Loucy (cell line): ENCODE measurements around the gene GPR137.

Experiments
- H2AFZ ChIP-seq: fragments of 200-600 bp; sonication (generic); 2 replicates; pipeline ENCODE4 v1.6.0; 2016; ENCODE audit warnings: antibody characterized with exemption, mild to moderate bottlenecking, low read length, moderate library complexity
- H3F3A ChIP-seq: fragments of 200-600 bp; 2 replicates; pipeline ENCODE4 v1.6.0; 2016; ENCODE audit warnings: antibody characterized with exemption, low read depth, mild to moderate bottlenecking
- H3K27me3 ChIP-seq: fragments of 200-600 bp; sonication (generic); 2 replicates; pipeline ENCODE4 v1.6.1; 2014; ENCODE audit warnings: low read length, mild to moderate bottlenecking; ENCODE audit not compliant: insufficient read depth, poor library complexity, severe bottlenecking
- H3K36me3 ChIP-seq: fragments of 200-600 bp; sonication (generic); 2 replicates; pipeline ENCODE4 v1.6.1; 2016; ENCODE audit warnings: low read length; ENCODE audit not compliant: insufficient read depth
- H3K4me1 ChIP-seq: fragments of 200-600 bp; sonication (generic); 2 replicates; pipeline ENCODE4 v1.5.1; 2014; ENCODE audit warnings: low read length, mild to moderate bottlenecking; ENCODE audit not compliant: insufficient read depth, poor library complexity, severe bottlenecking
- H3K4me2 ChIP-seq: fragments of 200-600 bp; sonication (generic); 2 replicates; pipeline ENCODE4 v1.6.0; 2014; ENCODE audit warnings: antibody characterized with exemption, low read length, low read depth, mild to moderate bottlenecking; ENCODE audit not compliant: poor library complexity, severe bottlenecking
- H3K4me3 ChIP-seq: fragments of 200-600 bp; sonication (generic); 2 replicates; pipeline ENCODE4 v1.5.1; 2014; ENCODE audit warnings: low read length, mild to moderate bottlenecking, mixed read lengths; ENCODE audit not compliant: poor library complexity, severe bottlenecking
- H3K79me2 ChIP-seq: fragments of 200-600 bp; sonication (generic); 2 replicates; pipeline ENCODE4 v1.6.1; 2014; ENCODE audit warnings: low read length; ENCODE audit not compliant: insufficient read depth
- H3K9ac ChIP-seq: fragments of 200-600 bp; sonication (generic); 2 replicates; pipeline ENCODE4 v1.6.0; 2014; ENCODE audit warnings: mild to moderate bottlenecking, low read depth, low read length, moderate library complexity; ENCODE audit not compliant: poor library complexity, severe bottlenecking
- H3K9me2 ChIP-seq: fragments of 200-600 bp; sonication (generic); replicated peaks from 2 replicates; pipeline ENCODE4 v1.6.1; 2016; ENCODE audit warnings: low read depth, low read length, mixed read lengths
- H3K9me3 ChIP-seq: fragments of 200-600 bp; sonication (generic); 2 replicates; pipeline ENCODE4 v1.6.1; 2014; ENCODE audit warnings: mild to moderate bottlenecking, antibody characterized with exemption, low read length, low read depth; ENCODE audit not compliant: insufficient read depth
- H4K20me1 ChIP-seq: fragments of 200-600 bp; sonication (generic); 2 replicates; pipeline ENCODE4 v1.6.0; 2014; ENCODE audit warnings: antibody characterized with exemption, low read length, mild to moderate bottlenecking; ENCODE audit not compliant: insufficient read depth, poor library complexity, severe bottlenecking
- EZH2phosphoT487 ChIP-seq: fragments of 200-600 bp; IDR thresholded peaks from 2 replicates; pipeline ENCODE4 v1.6.1; 2018; ENCODE audit warnings: antibody characterized with exemption, mild to moderate bottlenecking, moderate library complexity, borderline replicate concordance
- TF ChIP-seq, protein P1 (sequence below): fragments of 200-600 bp; sonication (generic); conservative IDR thresholded peaks from 2 replicates; pipeline ENCODE4 v1.5.1; 2014; ENCODE audit warnings: mild to moderate bottlenecking, antibody characterized with exemption, low read length

The GPR137 gene

DNA sequence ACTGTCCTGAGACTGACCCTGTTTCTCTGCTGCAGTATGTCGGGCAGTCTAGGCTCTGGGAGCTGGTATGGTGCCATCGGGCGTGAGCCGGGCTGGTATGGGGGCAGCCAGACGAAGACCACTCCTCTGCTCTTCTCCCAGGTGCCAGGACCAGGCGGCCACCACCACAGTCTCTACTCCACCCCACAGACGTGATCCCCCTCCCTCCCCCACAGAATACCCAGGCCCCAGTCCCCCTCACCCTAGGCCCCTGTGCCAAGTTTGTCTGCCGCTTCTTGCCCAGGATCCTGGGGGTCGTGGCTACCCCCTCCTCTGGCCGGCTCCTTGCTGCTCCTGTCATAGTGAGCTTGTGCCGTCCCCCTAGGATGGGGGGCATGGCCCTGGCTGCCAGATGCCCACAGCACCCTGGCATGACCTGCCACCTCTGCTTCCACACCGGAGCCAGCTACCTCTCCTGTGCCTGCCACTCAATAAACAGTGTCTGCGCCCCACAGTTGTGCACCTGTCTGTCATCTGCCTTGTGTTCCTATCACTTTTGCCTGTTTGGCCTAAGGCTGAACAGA is 3.4 kb downstream of the GPR137 start:
- no peaks in the 10 kb centered on the region for H3K36me3 ChIP-seq
- H4K20me1 ChIP-seq: no peaks in the 10 kb centered on the region
- H2AFZ ChIP-seq: no peak overlapping the region
- H3K4me2 ChIP-seq: no peak overlapping the region
- H3K4me3 ChIP-seq: no peak overlapping the region
- H3K9me2 ChIP-seq: no peaks in the 10 kb centered on the region
- peaks cover 5% of the 10 kb centered on the region; the same call in 1 of the 2 replicates for H3K79me2 ChIP-seq
- TF ChIP-seq EZH2phosphoT487: no peak
- TF ChIP-seq, protein P1, sequence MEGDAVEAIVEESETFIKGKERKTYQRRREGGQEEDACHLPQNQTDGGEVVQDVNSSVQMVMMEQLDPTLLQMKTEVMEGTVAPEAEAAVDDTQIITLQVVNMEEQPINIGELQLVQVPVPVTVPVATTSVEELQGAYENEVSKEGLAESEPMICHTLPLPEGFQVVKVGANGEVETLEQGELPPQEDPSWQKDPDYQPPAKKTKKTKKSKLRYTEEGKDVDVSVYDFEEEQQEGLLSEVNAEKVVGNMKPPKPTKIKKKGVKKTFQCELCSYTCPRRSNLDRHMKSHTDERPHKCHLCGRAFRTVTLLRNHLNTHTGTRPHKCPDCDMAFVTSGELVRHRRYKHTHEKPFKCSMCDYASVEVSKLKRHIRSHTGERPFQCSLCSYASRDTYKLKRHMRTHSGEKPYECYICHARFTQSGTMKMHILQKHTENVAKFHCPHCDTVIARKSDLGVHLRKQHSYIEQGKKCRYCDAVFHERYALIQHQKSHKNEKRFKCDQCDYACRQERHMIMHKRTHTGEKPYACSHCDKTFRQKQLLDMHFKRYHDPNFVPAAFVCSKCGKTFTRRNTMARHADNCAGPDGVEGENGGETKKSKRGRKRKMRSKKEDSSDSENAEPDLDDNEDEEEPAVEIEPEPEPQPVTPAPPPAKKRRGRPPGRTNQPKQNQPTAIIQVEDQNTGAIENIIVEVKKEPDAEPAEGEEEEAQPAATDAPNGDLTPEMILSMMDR: no peak
- H3K9ac ChIP-seq: no peak overlapping the region
- no peaks in the 10 kb centered on the region for H3K9me3 ChIP-seq
- no peaks in the 10 kb centered on the region for H3F3A ChIP-seq
- H3K4me1 ChIP-seq: peaks cover 4% of the 10 kb centered on the region
- H3K27me3 ChIP-seq: no peaks in the 10 kb centered on the region

DNA sequence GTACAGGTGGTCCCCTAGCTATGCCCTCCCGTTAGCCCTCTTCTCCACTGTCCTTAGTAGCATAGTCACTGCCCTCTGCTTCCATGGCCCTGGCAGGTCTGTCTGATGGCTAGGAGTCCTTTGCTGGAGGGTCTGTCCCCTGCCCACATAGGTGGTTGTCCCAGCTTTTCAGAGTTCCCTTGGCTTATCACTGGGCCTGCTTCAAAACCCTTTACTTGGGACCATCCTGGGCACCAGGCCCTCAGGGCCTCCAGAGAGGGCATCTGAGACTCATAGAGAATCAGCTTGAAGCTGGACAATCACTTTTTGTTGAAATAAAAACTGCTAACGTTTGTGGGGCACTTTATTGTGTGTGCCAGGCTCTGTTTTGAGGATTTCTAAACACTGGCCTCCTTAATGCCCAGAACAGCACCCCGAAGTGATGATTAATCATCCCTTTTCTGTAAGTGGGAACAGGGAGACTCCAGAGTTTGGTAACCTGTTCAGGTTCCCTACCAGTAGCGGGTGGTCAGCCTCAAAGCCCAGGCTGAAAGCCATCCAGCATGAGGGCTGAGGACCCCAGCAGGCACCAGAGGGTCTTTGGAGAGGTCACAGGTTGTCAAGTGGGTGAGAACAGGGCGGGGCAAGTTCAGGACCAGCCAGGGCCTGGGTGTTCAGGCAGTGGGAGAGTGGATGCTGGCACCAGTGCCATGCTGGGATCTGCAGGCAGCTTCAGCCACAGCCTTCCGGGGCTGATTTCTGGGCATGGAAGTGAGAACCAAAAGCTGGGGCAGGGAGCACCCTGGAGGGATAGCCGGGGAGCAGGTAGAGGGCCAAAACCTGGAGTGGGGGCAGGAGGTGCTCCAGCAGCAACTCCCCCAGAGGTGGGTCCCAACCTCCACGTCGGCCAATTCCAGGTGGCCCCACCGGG is 5.0 kb downstream of the GPR137 start:
- H3K9me2 ChIP-seq: no peaks in the 10 kb centered on the region
- peaks cover 3% of the 10 kb centered on the region for H3K4me1 ChIP-seq
- no peak overlapping the region for H2AFZ ChIP-seq
- no peaks in the 10 kb centered on the region for H3K27me3 ChIP-seq
- no peaks in the 10 kb centered on the region for H3K9me3 ChIP-seq
- H3K4me2 ChIP-seq: no peak overlapping the region
- H3K4me3 ChIP-seq: no peak overlapping the region
- H3K36me3 ChIP-seq: no peaks in the 10 kb centered on the region
- TF ChIP-seq EZH2phosphoT487: no peak
- TF ChIP-seq, protein P1: no peak
- H3K79me2 ChIP-seq: peaks cover 5% of the 10 kb centered on the region; the same call in 1 of the 2 replicates
- H4K20me1 ChIP-seq: no peaks in the 10 kb centered on the region
- H3F3A ChIP-seq: no peaks in the 10 kb centered on the region
- H3K9ac ChIP-seq: no peak overlapping the region

DNA sequence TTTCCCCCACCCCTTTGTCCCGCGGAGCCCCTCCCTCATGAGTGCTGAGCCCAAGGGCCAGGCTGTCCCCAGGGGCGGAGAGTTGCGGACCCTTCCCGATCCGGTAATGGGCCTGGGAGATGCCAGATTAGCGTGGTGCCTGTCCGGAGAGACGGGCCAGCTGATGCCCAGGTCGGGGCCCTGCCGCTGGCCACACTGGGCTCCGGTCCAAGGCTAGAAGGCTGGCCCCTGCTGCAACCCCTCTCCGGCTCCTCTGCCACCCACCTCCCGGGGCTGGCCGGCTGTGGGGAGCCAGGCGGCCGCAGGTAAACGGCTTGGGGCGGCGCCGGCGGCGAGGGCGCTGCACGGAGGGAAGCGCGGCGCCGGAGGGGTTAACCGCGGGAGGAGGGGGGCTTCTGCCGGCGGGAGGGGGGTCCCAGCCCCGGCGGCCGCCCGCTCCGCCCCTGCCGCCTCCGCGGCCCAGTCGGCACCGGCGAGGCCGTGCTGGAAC is 5.7 kb downstream of the GPR137 start, which contains the start of gene KCNK4:
Gene KCNK4, plus strand, starts transcription at position 41 of the 490 bp plus-strand sequence. CDS start 1,717 bp downstream, outside the sequence.
- no peaks in the 10 kb centered on the region for H3K4me1 ChIP-seq
- TF ChIP-seq, protein P1: no peak
- no peak for TF ChIP-seq EZH2phosphoT487
- H3K9me2 ChIP-seq: no peaks in the 10 kb centered on the region
- no peaks in the 10 kb centered on the region for H3K27me3 ChIP-seq
- H3F3A ChIP-seq: no peaks in the 10 kb centered on the region
- no peak within 1 kb of the TSS for H3K4me3 ChIP-seq
- H2AFZ ChIP-seq: no peak within 1 kb of the TSS
- H3K79me2 ChIP-seq: peaks cover 5% of the 10 kb centered on the region; the same call in 1 of the 2 replicates
- no peak within 1 kb of the TSS for H3K9ac ChIP-seq
- H3K9me3 ChIP-seq: no peaks in the 10 kb centered on the region
- H3K36me3 ChIP-seq: no peaks in the 10 kb centered on the region
- no peak within 1 kb of the TSS for H3K4me2 ChIP-seq
- H4K20me1 ChIP-seq: no peaks in the 10 kb centered on the region
